CD4-positive, alpha-beta T cell treated with Interleukin-15 for 4 hours (primary cell): ENCODE results near the gene EPHB6.

Experiments used
- DNase-seq: peaks from one replicate; pipeline ENCODE4 v3.0.0-alpha.2; 2020; ENCODE audit warnings: low spot score

The EPHB6 gene

DNA sequence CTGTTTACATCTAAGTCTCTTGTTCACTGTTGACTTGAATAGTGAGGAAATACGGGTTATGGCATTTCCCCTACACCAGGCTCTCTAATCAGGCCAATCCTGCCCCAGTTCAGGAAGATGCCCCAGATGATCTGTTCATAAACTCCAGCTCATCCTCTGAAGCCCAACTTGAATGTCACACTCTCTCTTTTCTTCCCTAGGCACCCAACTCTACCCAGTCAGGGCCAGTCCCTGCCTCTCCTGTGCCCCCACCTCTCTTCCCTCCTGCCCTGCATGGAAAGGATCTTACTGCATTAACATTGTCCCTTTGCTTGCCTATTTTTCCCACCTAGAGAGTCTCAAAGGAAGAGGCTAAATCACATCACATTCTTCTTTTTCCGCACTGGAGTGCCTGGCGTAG, 41.3 kb downstream of the EPHB6 start:
- no peak for DNase-seq

DNA sequence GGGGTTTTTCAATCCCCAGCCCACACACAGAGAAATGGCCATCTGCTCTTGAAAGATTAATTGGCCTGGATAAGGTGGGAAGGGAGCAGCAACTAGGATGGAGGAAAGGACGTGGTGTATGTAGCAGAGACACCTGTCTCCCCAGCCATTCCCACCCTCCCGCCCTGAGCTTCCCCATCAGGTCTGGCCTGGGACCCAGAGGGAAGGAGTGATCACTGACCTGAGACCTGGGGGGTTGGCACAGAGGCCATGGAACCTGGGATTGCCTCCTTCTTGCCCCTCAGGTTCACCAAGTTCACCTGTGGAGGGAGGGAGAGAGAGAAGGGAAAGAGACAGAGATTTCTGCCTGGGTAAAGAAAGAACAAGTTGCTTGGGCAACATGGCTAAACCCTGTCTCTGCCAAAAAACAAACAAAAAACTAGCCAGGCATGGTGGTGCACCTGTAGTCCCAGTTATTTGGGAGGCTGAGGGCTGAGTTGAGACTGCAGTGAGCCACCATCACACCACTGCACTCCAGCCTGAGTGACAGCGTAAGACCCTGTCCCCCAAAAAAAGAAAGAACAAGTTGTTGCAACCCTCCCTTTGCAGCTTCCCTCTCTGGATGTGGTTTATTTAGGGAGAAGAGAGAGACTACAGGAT, 42.0 kb downstream of the EPHB6 start:
- DNase-seq = no peak

DNA sequence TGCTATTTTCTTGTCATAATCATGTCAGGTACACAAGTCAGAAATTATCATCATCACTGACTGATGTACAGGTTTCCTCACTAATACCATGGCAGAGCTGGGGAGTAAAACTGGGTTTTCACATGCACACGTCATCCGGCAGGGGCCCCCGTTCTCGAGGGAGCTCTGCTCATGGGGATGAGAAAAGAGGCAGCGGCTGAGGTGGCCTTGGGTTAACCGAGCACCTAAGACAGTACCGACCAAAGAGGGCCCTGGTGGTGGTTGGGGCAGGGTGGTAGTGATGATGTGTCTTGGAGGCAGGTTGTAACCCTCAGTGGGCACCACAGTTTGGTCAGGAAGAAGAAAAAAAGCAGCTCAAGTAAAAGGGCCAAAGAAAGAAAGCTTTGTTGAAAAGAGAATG, 42.8 kb downstream of the EPHB6 start:
- no peak for DNase-seq

DNA sequence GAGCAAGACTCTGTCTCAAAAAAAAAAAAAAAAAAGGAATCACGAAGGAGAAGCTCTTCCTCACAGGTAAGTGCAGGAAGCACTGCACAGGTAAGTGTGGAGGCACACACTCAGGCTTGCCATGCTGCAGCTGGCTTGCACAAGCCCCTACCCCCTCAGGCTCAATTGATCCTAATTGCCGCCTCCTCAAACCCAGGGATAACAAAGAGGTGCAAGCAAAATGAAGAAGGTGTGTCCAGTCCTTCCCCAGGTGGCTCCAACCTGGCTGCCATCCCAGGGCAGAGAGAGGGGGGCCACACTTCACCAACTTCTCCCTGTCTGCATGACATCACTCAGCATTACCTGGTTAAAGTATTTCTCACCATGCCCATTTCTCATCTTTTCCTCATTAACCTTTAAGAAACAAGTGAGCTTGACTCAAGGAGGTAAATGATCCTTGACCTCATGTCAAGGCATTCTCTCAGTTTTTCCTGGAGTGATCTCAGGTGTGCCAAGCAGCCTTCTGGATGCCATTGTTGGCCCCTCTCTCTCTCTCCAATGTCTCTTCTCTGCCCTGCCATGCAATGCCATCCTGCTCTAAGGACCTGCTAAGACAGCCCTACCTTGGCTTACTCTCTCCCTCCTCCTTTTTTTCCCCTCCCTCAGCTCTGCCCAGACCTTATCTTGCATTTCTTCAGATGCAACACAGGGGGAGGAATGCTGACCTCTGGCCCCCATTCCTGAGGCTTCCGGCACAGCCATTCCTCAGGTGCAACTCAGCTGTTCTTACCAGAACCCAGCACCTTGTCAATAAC, 43.7 kb downstream of the EPHB6 start:
- DNase-seq = no peak

DNA sequence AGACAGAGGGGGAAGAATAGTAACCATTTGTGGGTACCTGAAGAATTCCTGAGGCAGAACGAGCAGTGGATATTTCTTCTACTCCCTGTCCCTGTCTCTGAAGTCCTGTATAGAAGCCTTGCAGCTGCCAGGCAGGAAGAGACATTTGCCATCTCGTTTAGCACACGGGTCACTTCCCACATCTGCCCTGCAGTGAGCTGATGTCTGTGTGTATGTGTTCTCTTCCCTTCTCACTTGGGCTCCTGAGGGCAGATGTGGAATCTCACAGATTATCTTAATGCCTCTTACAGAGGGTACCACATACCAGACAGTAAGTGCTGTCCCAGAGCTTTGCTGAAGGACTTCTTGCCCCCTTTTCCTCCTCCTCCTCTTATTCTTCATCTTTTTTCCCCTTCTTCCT, 44.8 kb downstream of the EPHB6 start:
- DNase-seq = no peak

DNA sequence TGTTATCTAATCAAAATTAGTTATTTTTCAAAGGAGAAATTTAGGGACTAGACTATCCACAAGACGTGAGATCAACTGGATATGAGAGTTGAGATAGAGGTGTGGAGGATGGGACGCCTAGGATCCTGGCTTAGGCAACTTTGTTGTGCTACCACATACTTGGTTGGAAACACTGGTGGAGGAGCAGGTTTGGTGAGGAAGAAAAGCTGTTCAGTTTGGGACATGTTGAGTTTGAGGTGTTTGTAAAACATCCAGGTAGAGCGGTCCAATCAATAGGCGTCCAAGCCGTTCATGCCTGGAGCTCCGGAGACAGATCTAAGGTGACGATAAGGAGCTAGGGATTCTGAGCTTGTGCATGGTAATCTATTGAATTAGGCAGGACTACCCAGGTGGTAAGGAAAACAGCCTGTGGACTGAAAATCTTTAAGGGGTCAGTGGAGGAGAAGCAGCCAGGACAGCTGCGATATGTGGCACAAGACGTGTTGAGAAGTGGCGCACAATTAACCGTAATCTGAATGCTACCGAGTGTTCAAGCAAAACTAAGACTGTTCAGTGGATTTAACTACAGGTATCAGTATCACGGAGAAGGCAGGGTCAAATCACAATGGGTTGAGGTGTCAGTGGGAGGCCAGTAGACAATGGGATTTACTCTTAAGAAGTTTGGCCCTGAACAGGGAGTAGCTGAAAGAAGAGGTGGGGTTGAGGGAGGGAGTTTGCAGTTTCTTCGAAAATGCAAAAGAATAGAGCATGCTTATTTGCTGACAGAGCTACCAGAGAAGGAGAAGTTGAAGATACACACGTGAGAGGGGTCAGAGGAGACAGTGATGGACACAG, 46.8 kb downstream of the EPHB6 start:
- no peak for DNase-seq

DNA sequence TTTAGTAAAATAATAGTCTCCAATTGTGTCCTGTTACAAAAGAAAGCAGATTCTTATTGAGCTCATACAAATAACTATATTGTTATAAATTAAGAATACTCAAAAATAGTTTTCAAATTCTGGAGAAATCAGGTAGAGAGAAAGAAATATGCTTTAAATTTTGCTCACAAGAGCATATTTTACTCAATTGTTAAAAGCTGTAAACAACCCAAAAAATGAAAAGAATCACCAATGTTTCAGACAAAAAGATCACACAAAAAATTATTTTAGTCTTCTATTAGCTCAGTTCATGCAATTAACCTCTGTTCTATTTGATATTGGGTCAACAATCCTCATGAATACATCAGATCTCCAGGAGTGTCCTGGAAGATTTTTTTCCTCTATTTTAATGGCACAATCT, 49.3 kb downstream of the EPHB6 start:
- no peak for DNase-seq

DNA sequence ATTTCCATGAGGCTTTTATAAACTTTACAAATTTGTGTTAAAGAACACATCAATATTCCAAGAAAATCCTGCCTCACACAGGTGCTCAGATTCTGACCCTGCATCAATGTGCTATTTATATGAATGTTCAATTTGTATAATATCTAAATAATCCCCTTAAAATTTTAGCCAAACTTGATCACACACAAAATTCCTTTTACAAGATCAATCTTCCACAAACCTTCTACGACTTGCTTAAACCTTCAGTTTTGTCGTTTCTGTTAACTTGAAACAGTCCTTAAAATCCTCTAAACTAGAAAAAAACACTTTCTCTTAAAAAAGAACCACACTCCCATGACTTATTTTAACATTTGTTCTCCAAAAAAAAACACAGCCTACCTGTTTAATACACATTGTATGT, 50.9 kb downstream of the EPHB6 start:
- no peak for DNase-seq

DNA sequence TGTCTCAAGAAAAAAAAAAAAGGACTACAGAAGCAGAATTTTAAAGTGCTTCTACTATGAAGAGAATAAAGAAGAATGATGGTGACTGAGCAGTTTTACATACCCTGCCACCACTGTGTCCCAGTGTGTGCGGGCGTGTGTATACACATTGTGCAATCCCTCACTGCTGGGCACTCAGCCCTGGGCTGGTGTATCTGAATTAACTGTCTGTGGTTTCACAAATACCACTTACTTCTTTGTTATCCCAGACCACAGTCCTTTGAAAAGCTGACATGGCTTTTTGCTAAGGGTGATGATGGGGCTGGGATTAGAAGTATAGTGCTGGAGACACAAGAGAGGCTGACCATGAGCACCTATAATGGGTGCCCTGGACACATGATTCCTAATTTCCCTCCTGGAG, 51.8 kb downstream of the EPHB6 start:
- no peak for DNase-seq

DNA sequence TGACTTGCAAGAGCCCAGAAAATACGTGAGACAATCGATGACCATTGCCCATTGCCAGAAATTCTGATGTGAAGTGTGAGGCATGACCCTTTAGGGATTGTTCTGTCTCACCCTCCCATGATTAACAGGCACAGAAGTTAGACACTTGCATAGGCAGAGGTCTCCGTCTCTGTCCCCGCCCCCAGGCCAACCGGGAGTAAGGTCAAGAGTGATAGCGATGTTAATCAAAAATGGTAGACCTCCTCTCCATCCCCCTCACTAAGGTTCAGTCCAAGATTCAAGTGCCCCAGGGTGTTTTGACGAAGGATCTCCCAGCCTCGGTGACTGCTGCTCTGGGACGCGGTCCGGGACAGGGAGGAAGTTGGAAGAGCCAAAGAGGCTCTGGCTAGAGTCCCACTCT, 53.4 kb downstream of the EPHB6 start:
- no peak for DNase-seq

DNA sequence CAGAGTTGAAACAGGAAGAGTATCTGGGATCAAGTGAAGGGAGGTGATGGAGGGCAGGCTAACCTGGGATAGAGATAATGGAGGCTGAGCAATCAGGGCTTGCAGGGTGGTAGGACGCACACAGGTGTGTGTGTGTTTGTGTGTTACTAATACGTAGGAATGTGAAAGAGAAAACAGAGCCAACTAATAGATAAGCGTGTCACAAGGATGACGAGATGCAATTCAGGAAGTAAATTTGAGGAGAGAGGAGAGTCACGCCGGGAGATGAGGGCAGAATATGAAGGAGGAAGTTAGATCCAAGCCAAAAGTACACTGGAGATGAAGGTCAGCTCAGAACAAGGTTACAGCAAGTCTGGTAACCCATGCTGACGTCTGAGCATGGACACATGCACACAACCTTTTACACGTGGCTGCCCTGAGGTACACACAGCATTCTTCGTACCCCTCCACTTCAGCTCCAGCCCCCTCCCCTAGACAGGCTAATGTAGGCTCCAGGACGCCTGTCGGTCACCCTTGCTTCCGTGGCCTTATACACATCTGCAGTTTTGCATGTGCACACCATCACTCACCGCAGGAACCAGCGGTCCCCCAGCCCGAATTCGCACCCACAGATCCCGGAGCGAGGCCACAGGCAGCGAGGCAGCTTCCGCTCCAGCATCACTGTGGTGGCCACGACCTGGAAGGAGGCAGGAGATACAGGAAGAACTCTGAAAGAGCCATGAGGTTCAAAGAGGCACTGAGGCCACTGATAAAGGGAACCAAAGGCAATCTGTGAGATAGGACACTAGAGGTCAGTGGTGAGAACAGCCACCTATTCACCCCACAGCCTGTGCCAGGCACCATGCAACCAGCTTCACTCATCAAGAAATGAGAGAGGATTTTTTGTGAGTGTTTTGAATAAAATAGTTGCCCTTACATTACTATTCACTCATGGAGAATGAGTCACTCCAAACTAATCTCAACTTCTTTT, 54.3 kb downstream of the EPHB6 start:
- no peak for DNase-seq

DNA sequence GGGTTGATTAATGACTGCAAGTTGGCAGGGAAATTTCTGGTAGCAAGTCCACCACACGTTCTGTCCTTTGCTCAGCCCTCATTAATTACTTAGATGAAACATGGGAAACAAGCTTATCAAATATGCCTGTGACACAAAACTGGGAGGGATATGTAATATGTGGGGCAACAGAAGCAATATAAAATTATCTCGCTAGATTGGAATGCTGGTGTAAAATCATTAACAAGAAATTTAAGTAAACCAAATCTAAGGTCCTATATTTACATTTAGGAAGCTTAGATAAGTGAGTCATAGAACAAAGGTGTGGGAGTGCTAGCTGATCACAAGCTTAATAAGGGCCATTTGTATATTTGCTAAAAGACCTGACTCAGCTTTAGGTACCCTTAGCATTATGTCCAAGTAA, 55.2 kb downstream of the EPHB6 start:
- no peak for DNase-seq

DNA sequence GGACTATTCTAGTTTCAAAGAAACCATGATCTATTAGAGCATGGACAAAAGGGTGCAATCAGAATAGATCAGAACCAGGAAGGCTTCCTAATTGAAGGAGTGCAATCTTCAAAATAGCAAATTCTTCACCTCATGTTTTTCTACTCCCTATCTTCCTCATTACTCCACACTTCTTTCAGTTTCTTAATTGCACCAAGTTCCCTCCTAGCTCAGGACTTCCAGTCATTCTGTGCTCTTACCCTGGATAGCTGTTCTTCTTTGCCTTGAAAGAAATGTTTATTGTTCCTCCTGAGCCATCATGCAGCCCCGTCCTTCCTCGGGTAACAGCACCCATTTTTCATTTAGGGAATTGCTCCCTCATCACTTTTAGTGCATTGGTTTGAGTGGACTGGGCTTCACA, 55.6 kb downstream of the EPHB6 start:
- DNase-seq = no peak

DNA sequence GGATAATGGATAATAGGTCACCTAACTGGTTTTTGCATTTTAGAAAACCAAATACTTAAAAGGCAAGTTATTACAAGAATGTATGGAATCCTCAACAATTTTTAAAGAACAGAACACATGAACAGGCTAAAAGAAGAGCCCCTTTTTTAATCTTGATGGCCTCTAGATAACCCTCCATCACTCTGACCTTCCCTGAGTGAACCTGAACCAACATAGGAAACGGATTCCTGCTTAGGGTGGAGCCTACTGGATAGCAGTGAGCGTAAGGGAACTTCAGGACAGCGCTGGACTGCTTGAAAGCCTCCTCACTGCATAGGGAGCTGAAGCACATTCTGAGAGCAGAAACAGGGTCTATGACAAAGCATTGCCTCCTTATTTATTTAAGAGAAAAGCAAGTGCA, 58.2 kb downstream of the EPHB6 start:
- DNase-seq = no peak

DNA sequence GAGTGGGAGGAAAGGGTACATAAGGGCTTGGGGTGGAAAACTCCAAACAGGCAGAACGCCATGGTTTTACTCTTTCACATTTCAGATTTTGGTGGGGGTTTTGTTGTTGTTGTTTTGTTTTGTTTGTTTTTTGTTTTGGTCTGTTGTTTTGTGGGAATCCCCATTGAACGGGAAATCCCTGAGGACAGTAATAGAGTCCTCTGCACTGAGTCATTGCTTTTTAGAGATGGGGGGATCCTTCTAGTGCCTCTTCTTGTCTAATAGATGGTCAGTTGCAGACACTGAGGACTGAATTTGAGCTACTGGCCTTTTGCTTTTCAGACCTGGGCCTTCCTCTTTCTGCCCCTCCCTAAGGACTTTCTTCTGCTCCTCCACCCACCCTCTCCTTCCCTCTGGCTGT, 58.7 kb downstream of the EPHB6 start:
- no peak for DNase-seq

DNA sequence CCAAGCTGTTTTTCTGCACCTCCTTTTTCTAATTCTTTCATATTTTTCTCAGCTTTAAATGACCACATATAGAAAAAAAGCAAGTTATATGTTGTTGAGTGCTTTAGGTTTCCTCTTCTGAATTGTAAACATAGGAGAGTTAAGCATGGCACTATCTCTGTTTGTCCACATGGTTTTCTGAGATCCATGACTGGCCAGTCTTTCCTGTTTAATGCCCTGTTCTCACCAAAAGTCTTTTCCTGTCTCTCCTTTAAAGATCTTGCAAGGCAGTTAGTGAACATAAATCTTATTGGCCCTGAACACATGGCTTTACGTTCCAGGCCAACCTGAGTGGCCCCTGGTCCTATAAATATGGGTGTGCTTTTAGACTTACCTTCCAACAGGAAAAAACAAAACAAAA, 59.2 kb downstream of the EPHB6 start:
- DNase-seq = no peak

DNA sequence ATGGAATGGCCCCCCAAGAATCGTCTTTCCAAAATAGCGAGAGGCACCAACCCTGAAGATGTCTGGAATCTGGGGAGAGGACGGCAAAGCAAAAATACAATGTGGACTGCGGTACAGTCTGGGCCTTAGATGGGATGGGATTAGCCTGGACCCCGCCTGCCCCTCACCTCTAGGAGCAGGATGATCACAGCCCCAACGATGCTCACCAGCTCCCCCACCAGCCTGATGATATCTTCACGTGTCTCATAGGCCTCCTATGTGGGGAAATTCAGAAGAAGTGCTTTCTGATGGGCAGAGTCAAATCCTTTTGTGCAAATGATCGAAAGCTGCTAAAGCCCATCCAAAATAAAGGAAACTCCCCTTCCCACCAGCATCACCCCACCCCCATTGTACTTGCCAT, 60.4 kb downstream of the EPHB6 start:
- DNase-seq = no peak

DNA sequence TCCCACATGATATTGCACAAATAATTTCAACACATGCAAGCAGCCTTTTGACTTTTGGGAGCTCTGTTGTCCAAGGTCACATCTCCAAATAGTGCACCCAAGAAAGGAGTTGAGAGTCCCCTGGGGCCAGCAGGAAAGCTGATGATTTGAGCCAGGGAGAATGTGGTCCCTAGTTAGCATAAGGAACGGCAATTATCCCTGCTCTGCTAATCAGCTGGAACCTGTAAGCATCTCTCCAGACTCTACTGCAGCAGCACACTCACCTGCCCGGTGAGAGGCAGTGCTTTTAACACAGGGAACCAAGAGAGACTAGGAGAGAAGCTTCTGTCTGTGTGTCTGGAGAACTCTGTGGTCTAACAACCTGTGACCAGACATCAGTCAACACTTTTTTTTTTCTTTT, 61.6 kb downstream of the EPHB6 start:
- DNase-seq = no peak

DNA sequence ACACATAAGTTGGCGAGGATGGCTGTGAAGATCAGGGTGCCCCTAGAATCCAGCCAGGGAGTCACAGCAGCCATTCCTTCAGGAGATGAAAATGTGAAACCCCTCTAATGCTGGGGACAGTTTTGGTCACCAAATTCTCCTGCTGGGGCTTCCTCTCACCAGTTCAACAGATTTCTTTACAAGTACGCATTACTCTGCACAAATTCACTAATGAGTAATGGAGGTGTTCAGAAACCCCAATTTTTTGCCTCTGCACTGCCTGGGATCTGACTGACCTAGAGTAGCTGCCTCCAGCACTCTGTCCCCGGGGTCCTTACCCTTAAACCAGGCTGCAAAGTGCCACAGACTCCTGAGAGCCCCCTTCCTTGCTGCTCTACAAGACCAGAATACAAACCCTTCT, 62.6 kb downstream of the EPHB6 start:
- DNase-seq = no peak

DNA sequence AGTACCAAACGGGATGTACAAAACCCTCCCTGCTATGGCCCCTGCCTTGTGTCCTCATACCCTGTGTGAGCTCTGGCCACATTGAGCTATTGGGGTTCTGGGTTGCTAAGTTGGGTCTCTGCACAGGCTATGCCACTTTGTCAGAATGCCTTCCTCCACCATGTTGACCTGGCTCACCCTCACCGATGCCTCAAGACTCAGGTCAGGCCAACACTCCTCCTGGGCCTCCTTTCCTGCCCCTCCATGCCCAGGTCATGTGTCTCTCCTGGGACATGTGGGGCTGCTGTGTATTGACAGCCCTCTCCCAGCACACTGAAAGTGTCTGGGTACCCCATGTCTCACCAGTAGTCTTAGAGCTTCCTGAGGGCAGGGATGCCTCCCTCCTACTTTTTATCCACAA, 64.0 kb downstream of the EPHB6 start:
- DNase-seq = no peak

DNA sequence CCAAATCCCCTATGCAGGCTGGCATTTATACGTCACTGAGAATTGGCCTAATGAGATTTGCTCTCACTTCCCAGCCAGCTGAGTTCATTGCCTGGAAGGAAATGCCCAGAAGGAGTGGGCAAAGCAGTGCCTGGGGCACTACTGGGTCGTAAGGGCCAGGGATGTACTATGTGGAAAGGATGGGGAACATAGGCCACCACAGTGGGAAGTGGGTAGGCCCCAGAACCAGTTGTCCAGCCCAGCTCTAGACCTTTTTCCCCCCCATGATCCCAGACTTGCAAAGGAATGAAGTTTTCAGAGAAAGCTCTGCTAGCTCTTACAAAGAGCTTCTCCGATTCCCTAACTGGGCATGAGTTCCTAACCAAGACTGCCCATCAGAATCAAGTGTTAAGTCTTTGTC, 64.8 kb downstream of the EPHB6 start:
- no peak for DNase-seq
